PC-3 (cell line): ENCODE measurements around the gene CPA2. TPM values are rescaled to one million over a fixed set of nuclear protein-coding genes. Genes with fewer than 3 reads are reported as not detected.

Experiments
- ATAC-seq: fragments of 200-7000 bp; cut with Tn5 transposase; 2 replicates; pipeline ENCODE4 v1.9.1; 2020; ENCODE audit warnings: mild to moderate bottlenecking, moderate library complexity
- BruUV-seq: library from RNA; stranded (reverse); fragments of 400-500 nt; replicated peaks from 2 replicates; lab custom pipeline; 2021; lab: Mats Ljungman, UMichigan
- CTCF ChIA-PET: fragments of 300-600 bp; sonication (Branson Sonifier 250); formaldehyde crosslinking; loops from one replicate; lab custom pipeline; 2022; ENCODE audit warnings: antibody characterized with exemption; lab: Charles Lee
- POLR2A ChIA-PET: fragments of 300-600 bp; sonication (Branson Sonifier 250); formaldehyde crosslinking; loops from one replicate; lab custom pipeline; 2022; ENCODE audit warnings: antibody characterized with exemption; ENCODE audit not compliant: unreplicated experiment; lab: Charles Lee
- DNase-seq: peaks from one replicate; pipeline ENCODE4 v3.0.0-alpha.2; 2015
- H2AFZ ChIP-seq: fragments of 300-600 bp; sonication (generic); 2 replicates; pipeline ENCODE4 v1.6.0; 2016; ENCODE audit warnings: antibody characterized with exemption, low read length
- H3F3A ChIP-seq: fragments of 300-600 bp; sonication (generic); one replicate; pipeline ENCODE4 v1.6.0; 2017; ENCODE audit warnings: antibody characterized with exemption, low read length, control low read depth, mild to moderate bottlenecking; ENCODE audit not compliant: unreplicated experiment
- H3K27ac ChIP-seq: fragments of 300-600 bp; sonication (generic); 2 replicates; pipeline ENCODE4 v1.5.1; 2016; ENCODE audit warnings: mild to moderate bottlenecking, low read length
- H3K27me3 ChIP-seq: fragments of 300-600 bp; sonication (generic); 2 replicates; pipeline ENCODE4 v1.6.1; 2016; ENCODE audit warnings: low read length, mixed read lengths
- H3K36me3 ChIP-seq: fragments of 300-600 bp; sonication (generic); 2 replicates; pipeline ENCODE4 v1.6.1; 2016; ENCODE audit warnings: low read depth, mixed run types, low read length, mixed read lengths
- H3K4me1 ChIP-seq: fragments of 300-600 bp; sonication (generic); 2 replicates; pipeline ENCODE4 v1.5.1; 2016; ENCODE audit warnings: low read length; ENCODE audit not compliant: insufficient read depth
- H3K4me2 ChIP-seq: fragments of 300-600 bp; sonication (generic); 2 replicates; pipeline ENCODE4 v1.6.0; 2016; ENCODE audit warnings: low read length
- H3K4me3 ChIP-seq: fragments of 300-600 bp; sonication (generic); 2 replicates; pipeline ENCODE4 v1.5.1; 2016; ENCODE audit warnings: mild to moderate bottlenecking, low read length, mixed read lengths
- H3K79me2 ChIP-seq: fragments of 300-600 bp; sonication (generic); 2 replicates; pipeline ENCODE4 v1.6.1; 2017; ENCODE audit warnings: low read length, mixed read lengths
- H3K9ac ChIP-seq: fragments of 300-600 bp; sonication (generic); 2 replicates; pipeline ENCODE4 v1.6.0; 2016; ENCODE audit warnings: mild to moderate bottlenecking, low read length
- H3K9me2 ChIP-seq: fragments of 300-600 bp; sonication (generic); replicated peaks from 2 replicates; pipeline ENCODE4 v1.6.1; 2016; ENCODE audit warnings: mixed run types, low read length, mixed read lengths
- H3K9me3 ChIP-seq: fragments of 300-600 bp; sonication (generic); 2 replicates; pipeline ENCODE4 v1.6.1; 2016; ENCODE audit warnings: low read length, mixed read lengths
- H4K20me1 ChIP-seq: fragments of 300-600 bp; sonication (generic); 2 replicates; pipeline ENCODE4 v1.6.1; 2016; ENCODE audit warnings: low read length, mixed read lengths
- CTCF ChIP-seq: fragments of 300-600 bp; sonication (generic); conservative IDR thresholded peaks from 2 replicates; pipeline ENCODE4 v1.5.1; 2017; ENCODE audit warnings: antibody characterized with exemption, low read depth, mild to moderate bottlenecking, low read length
- EZH2 ChIP-seq: fragments of 300-600 bp; sonication (generic); IDR thresholded peaks from one replicate; pipeline ENCODE4 v1.6.1; 2017; ENCODE audit warnings: antibody characterized with exemption, mild to moderate bottlenecking, low read length; ENCODE audit not compliant: unreplicated experiment
- EZH2phosphoT487 ChIP-seq: fragments of 300-600 bp; sonication (generic); IDR thresholded peaks from 2 replicates; pipeline ENCODE4 v1.6.1; 2018; ENCODE audit warnings: mild to moderate bottlenecking, antibody characterized with exemption, low read length, borderline replicate concordance
- intact Hi-C: fragments of 100-400 bp; cut with micrococcal nuclease; formaldehyde crosslinking; loops from 2 replicates; pipeline ENCODE4 v1.9.0; 2023
- total RNA-seq: library from RNA; depleted of rRNA; stranded (reverse); fragments of >200 nt; gene quantifications from 2 replicates; pipeline ENCODE4 v1.2.3, GENCODE V29; 2014

CPA2 gene
- total RNA-seq, 1 experiment from 2014 or later: not detected

- Histone ChIP-seq H3K9ac (no peak overlapping the region), H3F3A (no peaks in the 10 kb centered on the region), H3K9me3 (no peaks in the 10 kb centered on the region), H3K9me2 (no peaks in the 10 kb centered on the region), H3K36me3 (no peaks in the 10 kb centered on the region), H2AFZ (no peak overlapping the region), H3K79me2 (no peaks in the 10 kb centered on the region), H3K4me1 (peaks cover 12% of the 10 kb centered on the region), H3K27me3 (no peaks in the 10 kb centered on the region), H3K4me3 (no peak overlapping the region), H4K20me1 (no peaks in the 10 kb centered on the region), H3K4me2 (no peak overlapping the region), H3K27ac (no peak overlapping the region)
- no peak for TF ChIP-seq EZH2phosphoT487
- TF ChIP-seq CTCF: no peak
- TF ChIP-seq EZH2: no peak
- DNase-seq: no peak
- BruUV-seq: no TSS peak
- ChIA-PET CTCF (no interaction called here), POLR2A (no interaction called here)
- ATAC-seq: no peak
- intact Hi-C loops: no loop called here
These were observed 4.5 kb downstream of the CPA2 start for GRCh38 chr7:130270947-130271800.

- TF ChIP-seq CTCF (no peak), EZH2 (no peak), EZH2phosphoT487 (no peak)
- H2AFZ ChIP-seq: no peak overlapping the region
- BruUV-seq: no TSS peak
- no peak overlapping the region for H3K4me3 ChIP-seq
- ATAC-seq: no peak
- no peaks in the 10 kb centered on the region for H3K9me3 ChIP-seq
- no peaks in the 10 kb centered on the region for H4K20me1 ChIP-seq
- H3K36me3 ChIP-seq: no peaks in the 10 kb centered on the region
- no peak overlapping the region for H3K4me2 ChIP-seq
- H3K9me2 ChIP-seq: no peaks in the 10 kb centered on the region
- CTCF ChIA-PET: interaction anchor here (0.7 kb wide), 1 partner anchor 505 kb away, joined by 17 read pairs; no protein-coding TSS in a partner anchor
- no peak for DNase-seq
- H3K4me1 ChIP-seq: 0 out of 2 replicates have a peak, but pooled peaks cover 9% of the 10 kb centered on the region
- intact Hi-C loops: no loop called here
- H3K79me2 ChIP-seq: no peaks in the 10 kb centered on the region
- H3F3A ChIP-seq: no peaks in the 10 kb centered on the region
- H3K27me3 ChIP-seq: no peaks in the 10 kb centered on the region
- POLR2A ChIA-PET: no interaction called here
- no peak overlapping the region for H3K9ac ChIP-seq
- no peak overlapping the region for H3K27ac ChIP-seq
These were observed 5.9 kb downstream of the CPA2 start for GRCh38 chr7:130272381-130273080.
